Prostate gland (tissue), 2 donors: ENCODE measurements around the gene PKNOX2. TPM values are rescaled to one million over a fixed set of nuclear protein-coding genes. Genes with fewer than 3 reads are reported as not detected.

Source experiments
- DNase-seq: peaks from one replicate; pipeline ENCODE4 v3.0.0-alpha.2; 2019; ENCODE audit warnings: low spot score
- H3K27ac ChIP-seq, 2 donors: fragments of 200-600 bp; sonication (generic); 2 replicates each; pipeline ENCODE4 v1.5.1; 2017 to 2019
- H3K27me3 ChIP-seq: fragments of 200-600 bp; sonication (generic); replicated peaks from 2 replicates; pipeline ENCODE4 v1.5.1; 2019; ENCODE audit not compliant: insufficient read depth
- H3K36me3 ChIP-seq, 2 donors: fragments of 200-600 bp; sonication (generic); 1 replicate in 1 of 2; 2 replicates in 1 of 2; pipeline versions ENCODE4 v1.5.1 to v1.8.1; 2017 to 2019
- H3K4me1 ChIP-seq: fragments of 200-600 bp; sonication (generic); replicated peaks from 2 replicates; pipeline ENCODE4 v1.5.1; 2019
- H3K4me3 ChIP-seq, 2 donors: fragments of 200-600 bp; sonication (generic); 2 replicates each; pipeline ENCODE4 v1.5.1; 2017 to 2019
- H3K9me3 ChIP-seq: fragments of 200-600 bp; sonication (generic); 2 replicates; pipeline ENCODE4 v1.5.1; 2017
- CTCF ChIP-seq, 4 experiments: fragments of 200-600 bp in 2 of 4; fragments of 450-650 bp in 2 of 4; sonication (generic) in 2 of 4; IDR thresholded peaks; 1 replicate in 3 of 4; 2 replicates in 1 of 4; pipeline ENCODE4 v1.5.1; 2016 to 2019; ENCODE audit warnings: antibody characterized with exemption in 4 of 4, mild to moderate bottlenecking in 2 of 4, moderate library complexity in 2 of 4
- POLR2A ChIP-seq: fragments of 450-650 bp; IDR thresholded peaks from one replicate; pipeline ENCODE4 v1.6.1; 2016; ENCODE audit warnings: antibody characterized with exemption, mild to moderate bottlenecking
- POLR2AphosphoS5 ChIP-seq: sonication (generic); formaldehyde crosslinking; IDR thresholded peaks from one replicate; pipeline ENCODE4 v1.6.1; 2017; ENCODE audit warnings: antibody characterized with exemption
- WGBS: methylation state at CpG from one replicate; pipeline ENCODE4 v1.1.5; 2018; 5-methylcytosine and 5-hydroxymethylcytosine counted together
- intact Hi-C: fragments of 100-400 bp; cut with DNase I; formaldehyde crosslinking; loops from one replicate; pipeline ENCODE4 v1.14.2; 2022
- total RNA-seq, 2 donors: library from RNA; depleted of rRNA; stranded (reverse); fragments of >200 nt; gene quantifications; one replicate each; pipeline ENCODE4 v1.1.0, GENCODE V29; 2016

PKNOX2 gene
- total RNA-seq, 2 donors from 2014 or later, result 12.3 to 14.7 TPM

DNA sequence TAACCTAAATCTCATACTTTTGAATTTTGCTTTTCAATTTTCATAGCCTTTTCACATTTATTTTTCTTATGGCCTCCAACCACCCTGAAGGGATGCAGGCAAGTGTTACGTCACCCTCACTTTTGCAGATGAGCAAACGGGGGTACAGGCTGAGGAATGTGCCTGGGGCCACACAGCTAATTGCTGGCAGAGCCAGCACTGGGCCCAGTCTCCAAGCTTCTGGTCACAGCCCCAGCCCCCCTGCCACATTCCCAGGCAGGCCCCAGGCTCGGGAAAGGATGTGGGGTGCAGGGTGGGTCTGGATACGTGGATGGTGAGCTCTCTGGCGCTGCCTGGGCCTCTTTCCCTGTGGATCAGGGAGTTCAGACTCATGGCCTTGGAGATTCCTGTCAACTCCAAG, 138.6 kb downstream of the PKNOX2 start:
- Histone ChIP-seq H3K4me3 (no peak overlapping the region), H3K36me3 (no peaks in the 10 kb centered on the region), H3K9me3 (no peaks in the 10 kb centered on the region), H3K4me1 (no peaks in the 10 kb centered on the region), H3K27me3 (no peaks in the 10 kb centered on the region), H3K27ac (no peak overlapping the region)
- no peak for DNase-seq
- 89% methylated on average over 5 of the region's 5 CpGs for WGBS
- intact Hi-C loops, result no loop called here
- TF ChIP-seq CTCF (IDR thresholded peaks at IDR 0.05) (no peak), POLR2AphosphoS5 (no peak), POLR2A (no peak)

DNA sequence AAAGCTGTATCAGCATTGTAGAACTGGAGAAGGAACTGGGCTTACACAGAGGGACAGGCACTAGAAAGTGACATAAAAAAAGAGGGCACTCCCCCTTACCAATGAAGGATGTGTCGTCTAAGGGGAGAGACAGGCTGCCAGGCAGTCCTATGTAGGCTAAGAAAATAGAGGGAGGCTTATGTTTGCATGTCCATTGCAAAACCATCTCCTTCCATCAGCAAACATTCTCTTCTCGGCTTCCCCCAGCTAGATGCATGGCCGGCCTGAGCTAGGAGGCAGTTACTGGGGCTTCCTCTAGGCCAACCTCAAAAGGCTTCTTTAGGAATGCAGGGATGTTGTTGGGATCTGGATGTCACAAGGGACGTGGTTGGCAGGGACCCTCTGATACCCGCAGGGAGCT, 139.1 kb downstream of the PKNOX2 start:
- Histone ChIP-seq H3K9me3 (no peaks in the 10 kb centered on the region), H3K27me3 (no peaks in the 10 kb centered on the region), H3K36me3 (no peaks in the 10 kb centered on the region), H3K4me1 (no peaks in the 10 kb centered on the region), H3K4me3 (no peak overlapping the region), H3K27ac (no peak overlapping the region)
- TF ChIP-seq POLR2A, result no peak
- no peak for TF ChIP-seq CTCF (IDR thresholded peaks at IDR 0.05)
- no peak for TF ChIP-seq POLR2AphosphoS5
- 78% methylated on average over 5 of the region's 5 CpGs for WGBS
- intact Hi-C loops, result no loop called here
- DNase-seq, result no peak

GRCh38 chr11:125304136-125304535, 139.6 kb downstream of the PKNOX2 start:
- no peak for TF ChIP-seq CTCF (IDR thresholded peaks at IDR 0.05)
- no peak for TF ChIP-seq POLR2AphosphoS5
- TF ChIP-seq POLR2A, result no peak
- intact Hi-C loops, result no loop called here
- 69% methylated on average over 7 of the region's 7 CpGs for WGBS
- Histone ChIP-seq H3K4me1 (no peaks in the 10 kb centered on the region), H3K9me3 (no peaks in the 10 kb centered on the region), H3K27me3 (no peaks in the 10 kb centered on the region), H3K27ac (no peak overlapping the region), H3K4me3 (no peak overlapping the region), H3K36me3 (no peaks in the 10 kb centered on the region)
- no peak for DNase-seq

- Histone ChIP-seq H3K4me1 (no peaks in the 10 kb centered on the region), H3K36me3 (no peaks in the 10 kb centered on the region), H3K9me3 (no peaks in the 10 kb centered on the region), H3K27me3 (no peaks in the 10 kb centered on the region), H3K27ac (no peak overlapping the region), H3K4me3 (no peak overlapping the region)
- TF ChIP-seq POLR2A (no peak), POLR2AphosphoS5 (no peak), CTCF (IDR thresholded peaks at IDR 0.05) (no peak)
- intact Hi-C loops, result no loop called here
- 88% methylated on average over 9 of the region's 9 CpGs for WGBS
- DNase-seq, result no peak
These were observed 140.3 kb downstream of the PKNOX2 start for GRCh38 chr11:125304876-125305275.

GRCh38 chr11:125305345-125305744, 140.8 kb downstream of the PKNOX2 start:
- WGBS, result 73% methylated on average over 7 of the region's 7 CpGs
- no peaks in the 10 kb centered on the region for H3K27me3 ChIP-seq
- intact Hi-C loops, result no loop called here
- no peak for DNase-seq
- no peak overlapping the region for H3K4me3 ChIP-seq
- TF ChIP-seq POLR2AphosphoS5 (no peak), POLR2A (no peak), CTCF (IDR thresholded peaks at IDR 0.05) (no peak)
- no peaks in the 10 kb centered on the region for H3K36me3 ChIP-seq
- H3K4me1 ChIP-seq, result no peaks in the 10 kb centered on the region
- no peak overlapping the region for H3K27ac ChIP-seq
- H3K9me3 ChIP-seq, result no peaks in the 10 kb centered on the region
